NCI-H2081 treated with DMSO at 0.1 percent for 48 hours (cell line): Measurements from ENCODE around the gene FLRT3.

ENCODE experiments used
- DNase-seq: peaks from one replicate; lab custom pipeline; 2025; lab: John Stamatoyannopoulos, UW

The FLRT3 gene

GRCh38 chr20:14337400-14338171 is at the start of gene FLRT3:
Gene FLRT3, minus strand, starts transcription at chr20:14337612. Its CDS starts 10,106 bp downstream, at chr20:14327506.
- peak; percentile 78 for DNase-seq

GRCh38 chr20:14386726-14387125 is 49.3 kb upstream of the FLRT3 start:
- DNase-seq, result no peak

- no peak for DNase-seq
Measured at GRCh38 chr20:14385176-14385740, 47.8 kb upstream of the FLRT3 start.

GRCh38 chr20:14384416-14385175 is 47.2 kb upstream of the FLRT3 start:
- peak; percentile 2 for DNase-seq

GRCh38 chr20:14383335-14383734 is 45.9 kb upstream of the FLRT3 start:
- DNase-seq, result no peak

- DNase-seq, result no peak
Measured at GRCh38 chr20:14378326-14378725, 40.9 kb upstream of the FLRT3 start.

- DNase-seq, result peak; percentile 84
Measured at GRCh38 chr20:14375416-14375985, 38.1 kb upstream of the FLRT3 start.

- DNase-seq, result no peak
Measured at GRCh38 chr20:14374196-14374595, 36.8 kb upstream of the FLRT3 start.

GRCh38 chr20:14361509-14362345 is 24.3 kb upstream of the FLRT3 start:
- no peak for DNase-seq

GRCh38 chr20:14360416-14360815 is 23.0 kb upstream of the FLRT3 start:
- DNase-seq, result no peak

- DNase-seq, result no peak
Measured at GRCh38 chr20:14355791-14356190, 18.4 kb upstream of the FLRT3 start.

- DNase-seq, result no peak
Measured at GRCh38 chr20:14344746-14345145, 7.3 kb upstream of the FLRT3 start.

GRCh38 chr20:14343491-14344065 is 6.2 kb upstream of the FLRT3 start:
- DNase-seq, result no peak

GRCh38 chr20:14342918-14343317 is 5.5 kb upstream of the FLRT3 start:
- DNase-seq, result no peak

GRCh38 chr20:14341801-14342200 is 4.4 kb upstream of the FLRT3 start:
- DNase-seq, result no peak

- no peak for DNase-seq
Measured at GRCh38 chr20:14336686-14337085, 726 bp downstream of the FLRT3 start.

GRCh38 chr20:14335052-14335451 is 2.4 kb downstream of the FLRT3 start:
- no peak for DNase-seq

- peak; percentile 16 for DNase-seq
Measured at GRCh38 chr20:14334306-14334930, 3.0 kb downstream of the FLRT3 start.

GRCh38 chr20:14333721-14334120 is 3.7 kb downstream of the FLRT3 start:
- DNase-seq, result no peak

GRCh38 chr20:14332866-14333265 is 4.5 kb downstream of the FLRT3 start:
- DNase-seq, result no peak

GRCh38 chr20:14331646-14332045 is 5.8 kb downstream of the FLRT3 start:
- DNase-seq, result no peak
